Activated naive CD8-positive, alpha-beta T cell treated with anti-CD3 and anti-CD28 coated beads, Interleukin-2, amount 10 ng/mL, durations not matched to agents 7 days and 5 days (primary cell): ENCODE results near the gene RER1. TPM values are rescaled to one million over a fixed set of nuclear protein-coding genes. Genes with fewer than 3 reads are reported as not detected.

Experiments
- ATAC-seq: fragments of 150-1000 bp; cut with Tn5 transposase; one replicate; pipeline ENCODE4 v1.10.0; 2021; ENCODE audit warnings: low read depth, moderate library complexity
- POLR2A ChIA-PET: fragments of 350-600 bp; sonication (Branson Sonifier 250); formaldehyde crosslinking; loops from one replicate; lab custom pipeline; 2021; ENCODE audit warnings: antibody characterized with exemption; lab: Charles Lee
- DNase-seq: peaks from one replicate; pipeline ENCODE4 v3.0.0; 2021
- H3K27ac Mint-ChIP-seq: one replicate; pipeline ENCODE4 v1.8.0; 2022; ENCODE audit warnings: mild to moderate bottlenecking, mixed read lengths
- H3K27me3 Mint-ChIP-seq: one replicate; pipeline ENCODE4 v1.8.0; 2022; ENCODE audit warnings: mild to moderate bottlenecking, moderate library complexity, mixed read lengths
- H3K36me3 Mint-ChIP-seq: one replicate; pipeline ENCODE4 v1.8.0; 2021; ENCODE audit warnings: mild to moderate bottlenecking, mixed read lengths
- H3K4me1 Mint-ChIP-seq: one replicate; pipeline ENCODE4 v1.8.0; 2021; ENCODE audit warnings: mixed read lengths
- H3K4me3 Mint-ChIP-seq: one replicate; pipeline ENCODE4 v1.8.0; 2022; ENCODE audit warnings: mild to moderate bottlenecking, moderate library complexity, mixed read lengths
- H3K9me3 Mint-ChIP-seq: one replicate; pipeline ENCODE4 v1.8.0; 2021; ENCODE audit warnings: mixed read lengths
- total RNA-seq, 2 experiments: library from RNA; stranded (reverse); gene quantifications; one replicate each; pipeline ENCODE4 v1.2.3, GENCODE V29; 2021

Gene RER1
- total RNA-seq, 2 experiments from 2014 or later = 140 to 147 TPM

DNA sequence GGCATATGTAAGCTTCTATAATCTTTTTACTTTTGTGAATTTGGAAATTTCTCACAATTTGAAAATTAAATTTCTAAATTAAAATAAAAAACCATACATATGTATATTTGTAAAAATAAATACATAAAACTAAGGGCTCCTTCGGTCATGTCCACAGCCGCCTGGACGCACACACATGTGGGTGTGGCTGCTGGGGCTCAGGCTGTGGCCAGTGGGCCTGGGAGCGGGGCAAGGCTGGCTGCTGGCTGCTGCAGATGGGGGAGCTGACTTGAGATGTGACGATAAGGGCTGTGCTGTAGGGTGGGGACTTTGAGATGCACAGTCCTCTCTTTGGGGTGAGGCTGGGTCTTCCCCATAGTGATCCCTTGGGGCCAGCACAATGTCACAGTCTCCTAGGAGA, 4.8 kb downstream of the RER1 start:
- no peaks in the 10 kb centered on the region for H3K27me3 Mint-ChIP-seq
- H3K4me1 Mint-ChIP-seq = peaks cover 20% of the 10 kb centered on the region
- POLR2A ChIA-PET = interaction anchor here (0.9 kb wide), 1 partner anchor 15 kb away, joined by 3 read pairs; no protein-coding TSS in a partner anchor
- peaks cover 25% of the 10 kb centered on the region for H3K36me3 Mint-ChIP-seq
- no peaks in the 10 kb centered on the region for H3K9me3 Mint-ChIP-seq
- H3K4me3 Mint-ChIP-seq = no peak overlapping the region
- DNase-seq (no peak), ATAC-seq (no peak)
- no peak overlapping the region for H3K27ac Mint-ChIP-seq

DNA sequence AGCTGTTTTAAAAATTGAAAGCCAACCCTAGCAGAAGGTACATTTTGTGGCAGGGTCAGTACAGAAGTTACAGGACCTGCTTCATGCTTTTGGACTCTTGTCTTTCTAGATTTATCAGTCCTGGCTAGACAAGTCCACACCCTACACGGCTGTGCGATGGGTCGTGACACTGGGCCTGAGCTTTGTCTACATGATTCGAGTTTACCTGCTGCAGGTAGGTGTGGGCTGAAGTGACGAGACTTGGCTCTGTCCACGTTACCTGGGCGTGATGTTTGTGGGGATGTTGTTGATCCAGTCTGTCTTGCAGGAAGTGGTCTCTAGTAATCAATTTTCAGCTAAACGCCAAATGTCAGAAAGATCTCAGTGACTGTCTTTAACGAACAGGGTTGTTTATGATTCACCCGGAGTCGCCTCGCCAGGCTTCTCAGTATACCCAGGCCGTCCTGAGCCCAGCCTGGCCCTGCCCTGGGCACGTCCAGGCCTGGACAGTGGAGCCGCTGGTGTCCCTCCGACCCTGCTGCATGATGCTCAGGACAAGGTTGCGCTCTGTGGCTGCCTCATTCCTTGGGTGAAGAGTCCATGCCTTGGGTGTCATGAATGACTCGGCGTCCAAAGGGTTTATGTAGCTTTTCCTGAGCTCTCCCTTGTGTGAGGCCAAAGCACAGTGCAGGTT, 5.5 kb downstream of the RER1 start:
- H3K27me3 Mint-ChIP-seq = no peaks in the 10 kb centered on the region

DNA sequence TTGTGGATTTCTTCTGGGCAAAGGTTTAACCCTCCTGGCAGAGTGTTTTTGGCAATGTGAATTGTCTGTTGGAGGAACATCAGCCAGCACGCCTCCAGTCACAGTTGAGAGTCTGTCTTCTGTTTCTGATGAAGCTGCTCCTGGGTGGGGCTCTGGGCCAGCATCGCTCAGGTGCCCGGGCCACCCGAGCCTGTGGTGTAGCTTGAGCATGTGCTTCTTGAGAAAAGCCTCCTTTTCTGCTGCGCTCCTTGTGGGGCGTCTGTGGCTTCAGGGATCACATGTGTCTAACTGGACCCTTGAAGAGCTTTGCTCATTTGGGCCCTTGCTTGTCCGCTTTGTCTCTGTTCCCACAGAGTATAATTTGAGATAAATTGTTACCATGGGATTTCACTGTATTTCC, 7.2 kb downstream of the RER1 start:
- H3K4me3 Mint-ChIP-seq = no peak overlapping the region
- H3K9me3 Mint-ChIP-seq = no peaks in the 10 kb centered on the region
- H3K36me3 Mint-ChIP-seq = peaks cover 33% of the 10 kb centered on the region
- no peak overlapping the region for H3K27ac Mint-ChIP-seq
- H3K27me3 Mint-ChIP-seq = no peaks in the 10 kb centered on the region
- H3K4me1 Mint-ChIP-seq = peaks cover 7% of the 10 kb centered on the region
- no peak for DNase-seq
- POLR2A ChIA-PET = no interaction called here
- no peak for ATAC-seq

More for the DNA sequence above, 5.5 kb downstream of the RER1 start:
- POLR2A ChIA-PET = interaction anchor here (0.9 kb wide), 1 partner anchor 14 kb away, joined by 3 read pairs; no protein-coding TSS in a partner anchor
- H3K9me3 Mint-ChIP-seq = no peaks in the 10 kb centered on the region
- no peak overlapping the region for H3K4me3 Mint-ChIP-seq
- ATAC-seq (no peak), DNase-seq (no peak)
- no peak overlapping the region for H3K27ac Mint-ChIP-seq
- H3K36me3 Mint-ChIP-seq = peaks cover 30% of the 10 kb centered on the region
- peaks cover 21% of the 10 kb centered on the region for H3K4me1 Mint-ChIP-seq

DNA sequence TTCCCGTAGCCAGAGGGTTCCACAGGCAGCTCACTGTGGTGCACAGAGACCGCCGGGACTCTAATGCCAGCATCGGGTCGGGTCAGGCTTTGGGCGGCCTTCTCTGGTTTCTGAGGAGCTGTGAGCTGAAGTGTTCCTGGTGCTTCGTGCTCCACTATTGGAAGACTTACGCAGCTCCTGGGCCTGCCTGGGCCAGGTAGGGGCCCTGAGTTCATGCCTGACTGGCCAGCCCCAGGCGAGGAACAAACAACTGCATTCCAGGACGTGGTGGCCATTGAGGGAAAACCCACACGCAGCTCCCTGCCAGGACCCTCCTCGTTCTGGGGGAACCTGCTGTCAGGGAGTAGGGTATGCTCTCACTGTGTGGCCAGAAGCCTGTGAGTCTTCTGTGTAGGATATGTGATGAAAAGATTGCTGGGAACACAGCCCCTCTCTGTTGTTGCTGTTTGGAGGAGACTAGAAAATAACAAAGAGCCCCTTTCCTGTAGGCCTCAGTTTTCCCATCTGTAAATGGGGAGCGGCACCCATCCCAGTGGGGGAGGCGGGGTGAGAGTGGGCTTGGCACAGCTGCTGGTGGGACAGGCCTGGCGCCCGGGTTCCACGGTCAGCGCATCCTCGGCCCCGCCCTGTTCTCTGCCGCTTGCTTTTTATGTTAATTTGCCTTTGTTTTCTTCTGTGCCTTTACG, 8.4 kb downstream of the RER1 start:
- no peak overlapping the region for H3K4me3 Mint-ChIP-seq
- no peak for ATAC-seq
- H3K4me1 Mint-ChIP-seq = peaks cover 5% of the 10 kb centered on the region
- no peaks in the 10 kb centered on the region for H3K9me3 Mint-ChIP-seq
- no peak overlapping the region for H3K27ac Mint-ChIP-seq
- H3K27me3 Mint-ChIP-seq = no peaks in the 10 kb centered on the region
- POLR2A ChIA-PET = interaction anchor here (2.2 kb wide), 1 partner anchor 9 kb away, joined by 6 read pairs; the partner anchor contains the start of genes MORN1 and RER1
- no peak for DNase-seq
- peaks cover 30% of the 10 kb centered on the region for H3K36me3 Mint-ChIP-seq

DNA sequence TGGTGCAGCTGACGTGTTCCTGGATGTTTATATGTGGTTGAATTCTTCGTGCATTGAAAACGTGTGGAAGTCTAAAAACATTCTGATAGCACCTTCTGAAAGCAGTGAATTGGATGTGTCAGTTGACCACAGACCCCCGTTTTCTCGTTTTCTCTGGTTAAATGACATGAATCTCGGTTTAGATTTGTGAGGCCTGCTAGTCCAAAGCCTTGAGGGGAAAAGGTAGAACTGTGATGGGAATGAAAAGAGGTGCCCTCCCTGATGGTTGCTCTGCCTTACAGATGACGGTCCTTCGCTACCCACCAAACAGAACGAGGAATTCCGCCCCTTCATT, 8.9 kb downstream of the RER1 start:
- peaks cover 30% of the 10 kb centered on the region for H3K36me3 Mint-ChIP-seq
- DNase-seq (no peak), ATAC-seq (no peak)
- H3K9me3 Mint-ChIP-seq = no peaks in the 10 kb centered on the region
- H3K4me1 Mint-ChIP-seq = peaks cover 5% of the 10 kb centered on the region
- POLR2A ChIA-PET = interaction anchor here (2.2 kb wide), 1 partner anchor 9 kb away, joined by 6 read pairs; the partner anchor contains the start of genes MORN1 and RER1
- no peaks in the 10 kb centered on the region for H3K27me3 Mint-ChIP-seq
- H3K27ac Mint-ChIP-seq = peak overlapping the region; percentile 9
- no peak overlapping the region for H3K4me3 Mint-ChIP-seq

DNA sequence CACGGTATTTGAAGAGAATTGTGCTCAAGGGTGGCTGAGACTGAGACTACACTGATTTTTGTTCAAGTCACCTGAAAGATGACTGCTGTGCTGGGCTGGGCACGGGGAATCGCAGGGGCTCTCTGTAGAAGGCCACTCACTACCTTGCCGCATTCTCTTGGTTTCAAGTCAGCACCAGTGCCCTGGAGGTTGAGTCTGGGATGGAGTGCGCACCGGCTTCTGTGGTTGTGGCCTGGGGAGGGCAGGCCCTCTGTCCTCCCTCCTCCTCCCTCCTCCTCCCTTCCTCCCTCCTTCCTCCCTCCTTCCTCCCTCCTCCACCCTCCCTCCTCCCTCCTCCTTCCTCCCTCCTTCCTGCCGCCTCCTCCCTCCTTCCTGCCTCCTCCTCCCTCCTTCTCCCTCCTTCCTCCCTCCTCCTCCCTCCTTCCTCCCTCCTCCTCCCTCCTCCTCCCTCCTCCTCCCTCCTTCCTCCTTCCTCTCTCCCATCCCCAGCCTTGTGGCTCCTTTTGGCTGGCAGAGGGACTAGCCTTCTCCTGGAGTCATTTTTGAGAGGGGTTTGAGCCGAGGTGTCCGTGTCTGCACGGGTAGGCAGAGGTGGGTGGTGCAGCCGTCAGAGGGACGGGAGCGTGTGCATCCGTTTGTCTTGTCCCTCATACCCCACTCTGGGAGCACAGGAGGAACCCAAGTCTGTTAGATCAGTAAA, 9.5 kb downstream of the RER1 start:
- Mint-ChIP-seq H3K4me1 (peaks cover 5% of the 10 kb centered on the region), H3K36me3 (peaks cover 30% of the 10 kb centered on the region), H3K9me3 (no peaks in the 10 kb centered on the region), H3K27ac (no peak overlapping the region), H3K27me3 (no peaks in the 10 kb centered on the region), H3K4me3 (no peak overlapping the region)
- POLR2A ChIA-PET = interaction anchor here (2.2 kb wide), 1 partner anchor 10 kb away, joined by 6 read pairs; the partner anchor contains the start of genes MORN1 and RER1
- ATAC-seq = no peak
- DNase-seq = no peak

DNA sequence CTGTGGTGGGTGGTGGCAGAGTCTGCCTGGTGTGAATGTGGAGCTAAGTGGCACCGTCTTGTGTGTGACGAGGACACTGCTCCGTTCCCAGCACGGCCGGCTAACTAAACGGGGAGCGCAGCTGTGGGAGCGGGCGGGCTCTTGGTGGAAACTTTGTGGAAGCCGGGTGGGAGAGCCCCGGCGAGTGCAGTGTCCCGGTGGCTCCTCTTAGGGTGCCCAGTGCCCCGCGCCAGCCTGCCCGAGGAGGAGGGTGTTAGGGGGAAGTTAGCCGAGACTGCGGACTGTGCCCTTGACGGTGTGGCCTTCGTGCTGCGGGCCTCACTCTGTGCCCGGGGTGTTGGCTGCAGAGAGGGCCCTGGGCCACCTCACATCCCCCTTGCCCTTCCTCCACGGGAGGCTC, 10.8 kb downstream of the RER1 start:
- no peak overlapping the region for H3K27ac Mint-ChIP-seq
- no peak for DNase-seq
- no peak overlapping the region for H3K4me3 Mint-ChIP-seq
- peaks cover 1% of the 10 kb centered on the region for H3K4me1 Mint-ChIP-seq
- ATAC-seq = no peak
- H3K27me3 Mint-ChIP-seq = no peaks in the 10 kb centered on the region
- POLR2A ChIA-PET = no interaction called here
- no peaks in the 10 kb centered on the region for H3K9me3 Mint-ChIP-seq
- peaks cover 25% of the 10 kb centered on the region for H3K36me3 Mint-ChIP-seq

DNA sequence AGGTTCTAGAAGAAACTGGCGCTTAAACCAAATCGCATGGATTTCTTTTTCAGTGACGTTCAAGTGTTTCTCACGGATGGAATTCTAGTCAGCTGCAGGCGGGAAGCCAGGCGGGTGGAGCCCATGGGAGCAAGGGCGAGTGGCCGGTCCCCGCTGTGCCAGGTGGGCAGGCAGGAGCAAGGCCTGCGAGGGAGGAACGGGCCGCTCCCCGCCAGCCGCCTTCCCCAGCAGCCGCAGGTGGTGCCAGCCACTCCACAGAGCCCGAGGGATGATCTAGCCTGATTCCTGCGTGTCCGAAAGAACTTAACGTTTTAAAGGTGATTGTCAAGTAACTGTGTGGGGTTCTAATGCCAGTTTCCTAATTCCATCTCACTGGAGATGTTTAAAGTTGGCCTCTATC, 11.6 kb downstream of the RER1 start:
- no peaks in the 10 kb centered on the region for H3K27me3 Mint-ChIP-seq
- no peak overlapping the region for H3K27ac Mint-ChIP-seq
- H3K9me3 Mint-ChIP-seq = no peaks in the 10 kb centered on the region
- H3K4me3 Mint-ChIP-seq = no peak overlapping the region
- H3K36me3 Mint-ChIP-seq = peaks cover 25% of the 10 kb centered on the region
- POLR2A ChIA-PET = no interaction called here
- DNase-seq (no peak), ATAC-seq (no peak)
- H3K4me1 Mint-ChIP-seq = peaks cover 1% of the 10 kb centered on the region

DNA sequence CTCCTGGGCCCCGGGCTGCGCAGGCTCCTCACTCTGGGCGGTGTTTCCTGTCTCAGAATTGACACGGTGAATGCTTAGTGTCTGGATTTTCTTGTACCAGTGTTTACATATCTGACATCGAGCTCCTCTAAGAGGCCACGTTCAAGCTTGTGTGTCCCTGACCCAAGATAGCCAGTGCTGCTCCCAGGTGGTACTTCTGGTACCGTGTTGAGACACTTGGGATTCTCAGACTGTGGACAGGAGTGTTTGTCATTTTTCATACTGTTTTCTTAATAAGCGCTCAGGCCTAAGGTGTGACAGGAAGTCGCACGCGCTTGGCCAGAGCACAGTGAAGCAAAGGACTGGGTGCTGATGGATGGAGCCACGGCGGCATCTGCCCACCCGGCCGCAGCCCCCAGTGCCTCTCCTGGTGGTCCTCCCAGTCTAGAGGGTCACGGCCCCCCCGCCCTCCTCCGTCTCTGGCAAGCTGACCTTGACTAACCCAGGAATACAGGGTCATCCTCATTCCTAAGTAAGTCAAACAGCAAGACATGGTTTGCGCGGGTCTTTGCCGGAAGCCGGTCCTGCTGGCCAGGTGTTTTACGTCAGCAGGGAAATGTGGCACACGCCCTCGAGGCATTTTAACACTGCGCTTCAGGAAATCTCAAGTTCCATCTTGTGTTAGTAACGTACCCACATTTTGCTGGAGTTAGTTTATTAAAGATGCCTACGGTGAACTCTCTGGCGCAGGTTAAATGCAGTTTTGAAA, 12.7 kb downstream of the RER1 start:
- no peak for DNase-seq
- no peaks in the 10 kb centered on the region for H3K27me3 Mint-ChIP-seq
- H3K9me3 Mint-ChIP-seq = no peaks in the 10 kb centered on the region
- peaks cover 25% of the 10 kb centered on the region for H3K36me3 Mint-ChIP-seq
- ATAC-seq = no peak
- no peak overlapping the region for H3K4me3 Mint-ChIP-seq
- POLR2A ChIA-PET = interaction anchor here (0.6 kb wide), 1 partner anchor 15 kb away, joined by 4 read pairs; no protein-coding TSS in a partner anchor
- H3K27ac Mint-ChIP-seq = no peak overlapping the region
- peaks cover 1% of the 10 kb centered on the region for H3K4me1 Mint-ChIP-seq

DNA sequence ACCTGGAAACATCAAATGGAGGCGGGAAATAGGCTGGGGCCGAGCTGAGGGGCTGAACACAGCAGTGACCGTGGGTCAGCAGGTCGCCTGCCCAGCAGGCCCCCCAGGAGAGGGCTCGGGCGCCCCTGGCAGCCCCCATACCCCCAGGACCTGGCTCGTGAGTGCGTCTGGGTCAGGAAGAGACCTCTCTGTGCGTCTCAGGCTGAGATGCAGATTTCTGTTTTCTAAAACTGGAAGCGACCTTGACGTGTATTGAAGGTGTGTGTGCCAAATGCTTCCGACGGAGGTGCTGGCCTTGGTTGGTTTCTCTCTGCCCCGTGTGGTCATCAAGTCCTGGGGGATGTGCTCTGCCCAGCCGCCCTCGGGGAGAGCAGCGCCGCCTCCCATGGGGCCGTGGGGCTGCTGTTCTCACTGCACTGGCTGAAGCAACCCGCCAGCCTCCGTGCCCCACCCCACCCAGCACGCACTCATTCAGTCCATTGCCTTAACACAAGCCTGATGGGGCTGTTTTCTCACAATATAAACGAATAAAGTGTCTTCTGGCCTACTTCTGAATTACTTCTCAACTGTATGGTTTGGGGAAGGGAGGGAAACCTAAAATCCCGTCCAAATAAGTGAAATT, 13.4 kb downstream of the RER1 start:
- Mint-ChIP-seq H3K9me3 (no peaks in the 10 kb centered on the region), H3K4me3 (no peak overlapping the region), H3K27ac (no peak overlapping the region), H3K4me1 (peaks cover 1% of the 10 kb centered on the region), H3K27me3 (no peaks in the 10 kb centered on the region), H3K36me3 (peaks cover 21% of the 10 kb centered on the region)
- POLR2A ChIA-PET = interaction anchor here (0.8 to 1.2 kb wide), 2 partner anchors 11 to 13 kb away, joined by 3 to 5 read pairs; partner anchors contain the start of genes MORN1 and RER1
- ATAC-seq (no peak), DNase-seq (no peak)

DNA sequence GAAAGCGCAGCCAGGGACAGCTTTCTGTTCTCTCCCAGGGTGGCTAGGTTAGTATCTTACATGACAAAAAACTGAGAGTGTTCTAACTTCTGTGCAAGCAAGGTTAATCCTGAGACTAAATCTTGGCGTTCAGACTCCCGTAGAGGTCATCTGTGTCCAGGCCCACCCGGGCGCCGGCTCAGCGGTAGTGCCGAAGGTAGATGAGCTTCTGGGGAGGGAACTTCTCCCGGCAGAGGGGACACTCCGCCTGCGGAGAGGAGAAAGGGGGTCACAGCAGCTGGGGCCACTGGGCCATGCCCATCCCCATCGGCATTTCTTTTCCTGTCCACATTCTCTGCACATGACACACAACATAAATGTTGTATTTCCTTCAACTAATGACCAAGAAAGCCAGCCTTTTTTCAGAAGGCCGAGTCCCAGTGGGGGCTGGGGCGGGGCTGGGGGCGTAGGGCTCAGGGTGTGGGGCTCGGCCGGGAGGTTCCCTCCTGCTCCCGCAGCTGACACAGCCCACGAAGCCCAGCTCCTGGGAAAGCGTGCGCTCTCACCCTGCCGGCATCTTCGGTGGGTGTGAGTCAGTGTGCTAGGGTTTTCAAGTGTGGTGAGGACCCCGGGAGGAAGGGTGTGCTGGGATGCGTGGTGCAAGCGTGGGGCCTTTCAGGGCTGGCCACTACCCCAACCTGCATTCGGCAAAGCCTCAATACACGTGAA, 14.1 kb downstream of the RER1 start:
- DNase-seq = no peak
- H3K9me3 Mint-ChIP-seq = no peaks in the 10 kb centered on the region
- no peak overlapping the region for H3K27ac Mint-ChIP-seq

DNA sequence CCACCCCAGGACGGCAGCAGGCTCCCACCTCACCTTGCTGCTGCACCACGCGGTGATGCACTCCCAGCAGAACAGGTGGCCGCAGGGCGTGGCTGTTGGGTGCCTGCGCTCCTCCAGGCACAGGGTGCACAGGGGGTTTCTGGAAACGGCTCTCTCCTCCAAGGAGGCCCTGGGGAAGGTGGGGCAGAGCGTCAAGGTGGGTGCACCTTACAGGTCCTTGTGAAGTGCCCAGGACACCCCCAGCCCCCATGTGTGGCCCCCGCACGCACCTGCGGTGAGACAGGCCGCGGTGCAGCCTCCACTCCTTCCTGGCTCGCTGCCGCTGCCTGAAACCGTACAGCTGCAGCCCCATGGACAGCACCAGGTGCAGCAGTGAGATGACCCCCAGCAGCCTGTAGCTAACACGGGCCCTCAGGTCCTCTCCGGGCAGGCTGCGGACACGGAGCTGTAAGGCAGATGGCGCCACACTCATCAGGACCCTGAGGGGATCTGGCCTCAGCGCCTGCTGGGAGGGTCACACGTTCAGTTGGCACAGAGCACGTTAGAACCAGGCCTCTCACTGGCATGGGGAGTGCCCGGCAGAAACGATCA, 14.9 kb downstream of the RER1 start:
- Mint-ChIP-seq H3K27ac (no peak overlapping the region), H3K4me3 (no peak overlapping the region), H3K27me3 (no peaks in the 10 kb centered on the region), H3K36me3 (peaks cover 10% of the 10 kb centered on the region), H3K4me1 (peaks cover 7% of the 10 kb centered on the region), H3K9me3 (no peaks in the 10 kb centered on the region)
- POLR2A ChIA-PET = interaction anchor here (0.5 to 1.5 kb wide), 2 partner anchors 10 to 218 kb away, joined by 3 read pairs; no protein-coding TSS in a partner anchor
- ATAC-seq = no peak
- no peak for DNase-seq

More for the DNA sequence above, 14.1 kb downstream of the RER1 start:
- POLR2A ChIA-PET = interaction anchor here (0.8 to 1.2 kb wide), 2 partner anchors 10 to 14 kb away, joined by 3 to 5 read pairs; partner anchors contain the start of genes MORN1 and RER1
- Mint-ChIP-seq H3K4me1 (peaks cover 5% of the 10 kb centered on the region), H3K36me3 (peaks cover 15% of the 10 kb centered on the region), H3K27me3 (no peaks in the 10 kb centered on the region), H3K4me3 (no peak overlapping the region)
- ATAC-seq = no peak
